Osteoblast (primary cell): ENCODE data around the gene FAM120B. TPM values are rescaled to one million over a fixed set of nuclear protein-coding genes. Genes with fewer than 3 reads are reported as not detected.

ENCODE experiments used
- DNase-seq: peaks from one replicate; pipeline ENCODE4 v3.0.0; 2011; ENCODE audit warnings: low spot score, mixed read lengths; ENCODE audit not compliant: insufficient read length; ENCODE audit errors: missing footprints
- H2AFZ ChIP-seq: 2 replicates; pipeline ENCODE4 v1.6.0; 2011; ENCODE audit warnings: mild to moderate bottlenecking, low read length
- H3K27ac ChIP-seq: 2 replicates; pipeline ENCODE4 v1.5.1; 2011; ENCODE audit warnings: mild to moderate bottlenecking, low read depth, low read length, moderate library complexity
- H3K27me3 ChIP-seq: 2 replicates; pipeline ENCODE4 v1.6.0; 2012; ENCODE audit warnings: mild to moderate bottlenecking, control low read depth, inconsistent platforms, low read length, moderate library complexity; ENCODE audit not compliant: insufficient read depth
- H3K36me3 ChIP-seq: 2 replicates; pipeline ENCODE4 v1.5.1; 2011; ENCODE audit warnings: mild to moderate bottlenecking, low read length, control low read depth, moderate library complexity; ENCODE audit not compliant: insufficient read depth
- H3K4me1 ChIP-seq: 2 replicates; pipeline ENCODE4 v1.5.1; 2011; ENCODE audit warnings: mild to moderate bottlenecking, low read length, control low read depth, moderate library complexity; ENCODE audit not compliant: insufficient read depth
- H3K4me2 ChIP-seq: 2 replicates; pipeline ENCODE4 v1.6.0; 2011; ENCODE audit warnings: mild to moderate bottlenecking, low read length; ENCODE audit not compliant: insufficient read depth
- H3K4me3 ChIP-seq: fragments of 200-600 bp; sonication (generic); 3 replicates; pipeline ENCODE4 v1.5.1; 2012; ENCODE audit warnings: mild to moderate bottlenecking, low read length, inconsistent platforms; ENCODE audit not compliant: insufficient read depth
- H3K79me2 ChIP-seq: 2 replicates; pipeline ENCODE4 v1.6.0; 2012; ENCODE audit warnings: mild to moderate bottlenecking, low read length, control low read depth, inconsistent platforms; ENCODE audit not compliant: insufficient read depth
- H3K9me3 ChIP-seq: 2 replicates; pipeline ENCODE4 v1.5.1; 2011; ENCODE audit warnings: low read depth, low read length, control low read depth
- H4K20me1 ChIP-seq: 2 replicates; pipeline ENCODE4 v1.6.0; 2012; ENCODE audit warnings: mild to moderate bottlenecking, low read length, control low read depth; ENCODE audit not compliant: insufficient read depth
- total RNA-seq: library from RNA; depleted of rRNA; stranded (reverse); fragments of >200 nt; gene quantifications from 2 replicates; pipeline ENCODE4 v1.2.3, GENCODE V29; 2012
- TF ChIP-seq, protein P1 (sequence below): IDR thresholded peaks from 2 replicates; pipeline ENCODE4 v1.5.1; 2011; ENCODE audit warnings: mild to moderate bottlenecking, low read depth, low read length, moderate library complexity; ENCODE audit errors: extremely low read depth

FAM120B gene
- total RNA-seq, 1 donor, result 13.4 TPM

DNA sequence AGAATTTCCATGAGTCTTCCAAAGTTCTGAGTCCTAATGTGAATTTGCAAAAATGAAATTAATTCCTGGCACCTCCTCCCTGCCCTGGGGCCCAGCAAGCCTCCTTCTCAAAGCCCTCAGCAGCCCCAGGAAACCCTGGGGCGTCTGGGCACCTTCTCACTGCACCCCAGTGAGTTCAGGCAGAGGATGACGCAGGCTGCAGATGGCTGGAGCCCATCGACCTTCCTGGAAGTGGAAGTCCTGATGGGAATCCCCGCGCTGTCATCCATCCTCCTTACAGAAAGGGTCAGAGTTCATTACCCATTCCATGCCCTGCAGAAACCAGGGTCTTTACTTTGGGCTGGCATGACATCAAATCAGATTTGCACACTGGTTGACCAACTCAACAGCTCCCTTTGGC, 47.3 kb upstream of the FAM120B start:
- Histone ChIP-seq H3K4me3 (no peak overlapping the region), H4K20me1 (no peaks in the 10 kb centered on the region), H3K4me2 (no peak overlapping the region), H3K36me3 (no peaks in the 10 kb centered on the region), H3K27ac (no peak overlapping the region), H3K4me1 (no peaks in the 10 kb centered on the region), H3K27me3 (peaks cover 6% of the 10 kb centered on the region), H2AFZ (no peak overlapping the region), H3K9me3 (no peaks in the 10 kb centered on the region), H3K79me2 (no peaks in the 10 kb centered on the region)
- TF ChIP-seq, protein P1, sequence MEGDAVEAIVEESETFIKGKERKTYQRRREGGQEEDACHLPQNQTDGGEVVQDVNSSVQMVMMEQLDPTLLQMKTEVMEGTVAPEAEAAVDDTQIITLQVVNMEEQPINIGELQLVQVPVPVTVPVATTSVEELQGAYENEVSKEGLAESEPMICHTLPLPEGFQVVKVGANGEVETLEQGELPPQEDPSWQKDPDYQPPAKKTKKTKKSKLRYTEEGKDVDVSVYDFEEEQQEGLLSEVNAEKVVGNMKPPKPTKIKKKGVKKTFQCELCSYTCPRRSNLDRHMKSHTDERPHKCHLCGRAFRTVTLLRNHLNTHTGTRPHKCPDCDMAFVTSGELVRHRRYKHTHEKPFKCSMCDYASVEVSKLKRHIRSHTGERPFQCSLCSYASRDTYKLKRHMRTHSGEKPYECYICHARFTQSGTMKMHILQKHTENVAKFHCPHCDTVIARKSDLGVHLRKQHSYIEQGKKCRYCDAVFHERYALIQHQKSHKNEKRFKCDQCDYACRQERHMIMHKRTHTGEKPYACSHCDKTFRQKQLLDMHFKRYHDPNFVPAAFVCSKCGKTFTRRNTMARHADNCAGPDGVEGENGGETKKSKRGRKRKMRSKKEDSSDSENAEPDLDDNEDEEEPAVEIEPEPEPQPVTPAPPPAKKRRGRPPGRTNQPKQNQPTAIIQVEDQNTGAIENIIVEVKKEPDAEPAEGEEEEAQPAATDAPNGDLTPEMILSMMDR, result no peak
- DNase-seq, result no peak

DNA sequence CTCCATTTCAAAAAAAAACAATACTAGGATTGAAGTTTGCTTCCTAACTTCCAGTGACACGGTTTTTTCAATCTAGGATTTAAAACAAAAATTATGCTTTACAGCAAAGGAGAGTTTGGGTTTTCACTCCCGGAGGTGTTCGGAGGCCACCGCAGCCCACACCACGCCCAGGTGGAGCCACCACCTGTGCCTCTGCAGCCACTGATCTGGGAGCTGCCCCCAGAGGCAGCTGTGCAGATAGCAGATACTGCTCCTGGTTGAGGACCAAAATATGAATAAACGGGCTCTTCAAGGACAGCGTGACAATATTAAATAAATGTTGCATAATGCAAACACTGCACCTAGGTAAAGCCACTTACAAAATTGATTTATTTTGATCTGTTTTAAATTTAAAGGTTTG, 45.9 kb upstream of the FAM120B start:
- Histone ChIP-seq H4K20me1 (no peaks in the 10 kb centered on the region), H3K36me3 (no peaks in the 10 kb centered on the region), H3K4me3 (no peak overlapping the region), H3K27me3 (peaks cover 6% of the 10 kb centered on the region), H3K4me2 (no peak overlapping the region), H3K4me1 (no peaks in the 10 kb centered on the region), H3K9me3 (no peaks in the 10 kb centered on the region), H2AFZ (no peak overlapping the region), H3K27ac (no peak overlapping the region), H3K79me2 (no peaks in the 10 kb centered on the region)
- TF ChIP-seq, protein P1, result no peak
- no peak for DNase-seq

DNA sequence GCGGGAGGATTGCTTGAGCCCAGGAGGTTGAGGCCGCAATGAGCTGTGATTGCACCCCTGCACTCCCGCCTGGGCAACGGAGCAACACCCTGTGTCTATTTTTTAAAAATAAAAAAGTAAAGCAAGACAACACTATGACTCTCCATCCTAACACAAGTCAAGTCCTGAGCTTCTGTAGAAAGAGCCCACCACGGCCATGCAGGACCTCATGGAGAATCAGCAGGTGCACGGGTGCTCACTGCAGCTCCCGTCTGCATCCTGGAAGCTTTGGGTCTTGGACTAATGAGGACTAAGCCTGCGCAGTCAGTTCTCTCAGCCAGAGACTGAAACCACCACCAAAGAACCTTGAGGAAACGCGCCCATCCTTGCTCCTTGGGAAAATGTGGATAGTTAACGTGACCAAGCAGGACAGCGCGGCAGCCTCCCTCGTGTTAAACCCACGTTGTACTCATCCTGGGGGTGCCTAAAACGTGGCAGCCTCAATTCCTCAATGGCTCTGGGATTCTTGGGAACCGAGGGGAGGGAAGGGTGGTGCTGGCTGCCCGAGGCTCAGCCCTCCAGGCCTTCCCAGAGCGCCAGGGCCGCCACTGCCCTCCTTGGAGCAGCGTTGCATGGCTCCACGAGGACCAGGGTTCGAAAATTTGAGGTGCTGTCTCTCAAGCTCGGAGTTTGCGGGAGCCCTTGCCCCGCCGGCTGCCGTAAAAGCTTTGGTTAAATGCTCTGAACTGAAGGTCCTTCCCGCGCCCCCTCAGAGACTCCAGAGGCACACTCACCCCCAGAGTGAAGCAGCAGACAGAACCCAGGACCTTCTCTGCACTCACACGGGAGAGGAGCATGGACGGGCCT, 44.7 kb upstream of the FAM120B start:
- no peak for DNase-seq
- Histone ChIP-seq H3K27me3 (peaks cover 6% of the 10 kb centered on the region), H3K4me1 (no peaks in the 10 kb centered on the region), H3K27ac (no peak overlapping the region), H3K4me2 (no peak overlapping the region), H3K79me2 (no peaks in the 10 kb centered on the region), H3K4me3 (no peak overlapping the region), H3K36me3 (no peaks in the 10 kb centered on the region), H4K20me1 (no peaks in the 10 kb centered on the region), H2AFZ (no peak overlapping the region), H3K9me3 (no peaks in the 10 kb centered on the region)
- TF ChIP-seq, protein P1, result no peak

DNA sequence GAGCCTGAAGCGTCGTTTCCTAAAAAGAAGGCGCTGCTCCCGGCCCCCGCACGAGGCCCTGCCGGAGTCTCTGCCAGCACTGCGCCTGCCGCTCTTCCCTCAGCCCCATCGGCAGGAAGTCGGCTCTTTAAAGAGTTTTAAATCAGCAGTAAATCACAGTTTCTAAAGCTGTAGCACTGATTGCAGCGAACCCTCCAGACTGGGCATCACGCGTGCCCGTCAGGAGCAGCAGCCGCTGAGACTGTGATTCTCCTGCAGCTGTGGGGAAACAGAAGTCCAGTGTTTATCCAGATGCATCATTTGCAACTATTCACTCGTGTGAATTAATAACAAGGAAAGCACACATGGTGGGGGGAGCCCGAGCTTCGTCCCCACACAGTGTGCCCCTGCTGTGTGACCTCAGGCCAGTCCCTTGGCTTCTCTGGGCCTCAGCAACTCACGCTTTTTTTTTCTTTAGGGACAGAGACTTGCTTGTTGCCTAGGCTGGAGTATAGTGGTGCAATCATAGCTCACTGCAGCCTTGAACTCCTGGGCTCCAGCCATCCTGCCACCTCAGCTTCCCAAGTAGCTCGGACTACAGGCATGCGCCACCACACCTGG, 44.0 kb upstream of the FAM120B start:
- H3K4me1 ChIP-seq, result no peaks in the 10 kb centered on the region
- no peak overlapping the region for H2AFZ ChIP-seq
- H3K27ac ChIP-seq, result no peak overlapping the region
- peaks cover 6% of the 10 kb centered on the region for H3K27me3 ChIP-seq
- TF ChIP-seq, protein P1, result no peak
- no peaks in the 10 kb centered on the region for H4K20me1 ChIP-seq
- no peaks in the 10 kb centered on the region for H3K36me3 ChIP-seq
- no peaks in the 10 kb centered on the region for H3K9me3 ChIP-seq
- no peak overlapping the region for H3K4me2 ChIP-seq
- no peak overlapping the region for H3K4me3 ChIP-seq
- no peak for DNase-seq
- no peaks in the 10 kb centered on the region for H3K79me2 ChIP-seq
